Gastroesophageal sphincter (tissue), 3 donors: ENCODE data around the gene ASIC4.

Source experiments
- CTCF ChIP-seq, 4 experiments: fragments of 200-600 bp in 2 of 4; fragments of 450-650 bp in 2 of 4; sonication (generic) in 1 of 4; IDR thresholded peaks; one replicate each; pipeline ENCODE4 v1.5.1; 2017 to 2019; ENCODE audit warnings: antibody characterized with exemption in 4 of 4, mild to moderate bottlenecking in 2 of 4, moderate library complexity in 2 of 4
- EP300 ChIP-seq: sonication (generic); formaldehyde crosslinking; IDR thresholded peaks from one replicate; pipeline ENCODE4 v1.6.1; 2017; ENCODE audit warnings: antibody characterized with exemption, mild to moderate bottlenecking
- POLR2A ChIP-seq, 2 donors: fragments of 450-650 bp; IDR thresholded peaks; one replicate each; pipeline ENCODE4 v1.6.1; 2017; ENCODE audit warnings: antibody characterized with exemption in 2 of 2, mild to moderate bottlenecking in 2 of 2, moderate library complexity in 1 of 2

- TF ChIP-seq CTCF (IDR thresholded peaks at IDR 0.05), result no peak
- TF ChIP-seq POLR2A (IDR thresholded peaks at IDR 0.05), result no peak
- TF ChIP-seq EP300, result no peak
These were observed 554 bp downstream of the ASIC4 start for GRCh38 chr2:219514836-219515235.
